H9 (cell line): Measurements from ENCODE around the gene ZNF681. TPM values are rescaled to one million over a fixed set of nuclear protein-coding genes. Genes with fewer than 3 reads are reported as not detected.
A peak's percentile ranks its signal among the peaks of the same experiment; 100 is the strongest.

Experiments
- DNase-seq: peaks from one replicate; pipeline ENCODE4 v3.0.0-alpha.2; 2017
- H2AFZ ChIP-seq: one replicate; pipeline ENCODE4 v1.6.1; 2013; ENCODE audit warnings: mild to moderate bottlenecking, low read length, control low read depth, moderate library complexity
- H2AK5ac ChIP-seq: 2 replicates; pipeline ENCODE4 v1.6.1; 2013; ENCODE audit warnings: low read length, control low read depth, mixed read lengths; ENCODE audit not compliant: insufficient read length
- H2BK120ac ChIP-seq: one replicate; pipeline ENCODE4 v1.6.1; 2013; ENCODE audit warnings: low read depth, mild to moderate bottlenecking, low read length, control low read depth, inconsistent platforms; ENCODE audit not compliant: poor library complexity, severe bottlenecking
- H2BK12ac ChIP-seq: 2 replicates; pipeline ENCODE4 v1.6.1; 2013; ENCODE audit warnings: low read length, control low read depth, mixed read lengths, low read depth; ENCODE audit not compliant: insufficient read length
- H2BK15ac ChIP-seq: 2 replicates; pipeline ENCODE4 v1.6.1; 2013; ENCODE audit warnings: low read depth, low read length, control low read depth
- H2BK20ac ChIP-seq: one replicate; pipeline ENCODE4 v1.6.1; 2013; ENCODE audit warnings: low read depth, mild to moderate bottlenecking, low read length, control low read depth, inconsistent platforms; ENCODE audit not compliant: poor library complexity, severe bottlenecking
- H2BK5ac ChIP-seq: 2 replicates; pipeline ENCODE4 v1.6.1; 2013; ENCODE audit warnings: low read length, control low read depth, mixed read lengths; ENCODE audit not compliant: insufficient read length
- H3K14ac ChIP-seq: 2 replicates; pipeline ENCODE4 v1.6.1; 2013; ENCODE audit warnings: low read length, control low read depth; ENCODE audit not compliant: insufficient read depth
- H3K18ac ChIP-seq: 2 replicates; pipeline ENCODE4 v1.6.1; 2013; ENCODE audit warnings: low read depth, mild to moderate bottlenecking, mixed read lengths, low read length, control low read depth; ENCODE audit not compliant: insufficient read length
- H3K23ac ChIP-seq: 2 replicates; pipeline ENCODE4 v1.6.1; 2013; ENCODE audit warnings: low read length, control low read depth, mixed read lengths, low read depth; ENCODE audit not compliant: insufficient read length
- H3K23me2 ChIP-seq: 2 replicates; pipeline ENCODE4 v1.6.1; 2013; ENCODE audit warnings: low read depth, mild to moderate bottlenecking, mixed read lengths, low read length, control low read depth; ENCODE audit not compliant: insufficient read length, poor library complexity, severe bottlenecking
- H3K27ac ChIP-seq: 2 replicates; pipeline ENCODE4 v1.5.1; 2013; ENCODE audit warnings: low read length, control low read depth, mixed read lengths, low read depth; ENCODE audit not compliant: insufficient read length
- H3K27me3 ChIP-seq: 2 replicates; pipeline ENCODE4 v1.6.1; 2013; ENCODE audit warnings: low read length, control low read depth, inconsistent platforms; ENCODE audit not compliant: insufficient read depth
- H3K4ac ChIP-seq: 2 replicates; pipeline ENCODE4 v1.6.1; 2013; ENCODE audit warnings: low read depth, mild to moderate bottlenecking, control low read depth, inconsistent platforms, low read length, moderate library complexity
- H3K4me1 ChIP-seq: 2 replicates; pipeline ENCODE4 v1.6.1; 2013; ENCODE audit warnings: low read length, control low read depth, inconsistent platforms; ENCODE audit not compliant: insufficient read depth
- H3K4me2 ChIP-seq: 2 replicates; pipeline ENCODE4 v1.6.1; 2013; ENCODE audit warnings: low read length, control low read depth, mixed read lengths; ENCODE audit not compliant: insufficient read length, insufficient read depth
- H3K56ac ChIP-seq: 2 replicates; pipeline ENCODE4 v1.6.1; 2013; ENCODE audit warnings: low read depth, mild to moderate bottlenecking, mixed read lengths, low read length, control low read depth; ENCODE audit not compliant: insufficient read length
- H3K79me1 ChIP-seq: 2 replicates; pipeline ENCODE4 v1.6.1; 2013; ENCODE audit warnings: low read depth, mild to moderate bottlenecking, moderate library complexity, low read length, control low read depth, inconsistent platforms; ENCODE audit not compliant: insufficient read depth, poor library complexity, severe bottlenecking
- H3K79me2 ChIP-seq: 2 replicates; pipeline ENCODE4 v1.6.1; 2013; ENCODE audit warnings: low read length, control low read depth, inconsistent platforms; ENCODE audit not compliant: insufficient read depth
- H3K9ac ChIP-seq: 2 replicates; pipeline ENCODE4 v1.6.1; 2013; ENCODE audit warnings: low read length, control low read depth, mixed read lengths; ENCODE audit not compliant: insufficient read length; ENCODE audit errors: extremely low read depth
- H3K9me3 ChIP-seq: one replicate; pipeline ENCODE4 v1.6.1; 2013; ENCODE audit warnings: low read depth, low read length, inconsistent platforms; ENCODE audit not compliant: control insufficient read depth
- H3T11ph ChIP-seq: one replicate; pipeline ENCODE4 v1.6.1; 2013; ENCODE audit warnings: mild to moderate bottlenecking, low read length, control low read depth, inconsistent platforms
- H4K20me1 ChIP-seq: one replicate; pipeline ENCODE4 v1.6.1; 2013; ENCODE audit not compliant: control insufficient read depth, insufficient read length, insufficient read depth
- H4K5ac ChIP-seq: 2 replicates; pipeline ENCODE4 v1.6.1; 2013; ENCODE audit warnings: low read depth, mild to moderate bottlenecking, mixed read lengths, low read length, control low read depth; ENCODE audit not compliant: insufficient read length
- H4K8ac ChIP-seq: replicated peaks from 2 replicates; pipeline ENCODE4 v1.6.1; 2013; ENCODE audit warnings: low read length, control low read depth, mixed read lengths, low read depth; ENCODE audit not compliant: insufficient read length
- H4K91ac ChIP-seq: 2 replicates; pipeline ENCODE4 v1.6.1; 2013; ENCODE audit warnings: low read depth, mild to moderate bottlenecking, moderate library complexity, mixed read lengths, low read length, control low read depth; ENCODE audit not compliant: insufficient read length
- H3K27ac Mint-ChIP-seq, 3 experiments: 2 replicates in 2 of 3; 3 replicates in 1 of 3; pipeline ENCODE4 v1.8.0; 2020 to 2021; ENCODE audit warnings: mixed read lengths in 3 of 3, mild to moderate bottlenecking in 1 of 3, moderate library complexity in 1 of 3
- H3K27me3 Mint-ChIP-seq: 2 replicates; pipeline ENCODE4 v1.8.0; 2021; ENCODE audit warnings: low read depth, mild to moderate bottlenecking, moderate library complexity, mixed read lengths
- H3K36me3 Mint-ChIP-seq, 3 experiments: 2 replicates in 2 of 3; 3 replicates in 1 of 3; pipeline ENCODE4 v1.8.0; 2020 to 2021; ENCODE audit warnings: low read depth in 3 of 3, mixed read lengths in 3 of 3; ENCODE audit not compliant: insufficient read depth in 1 of 3
- H3K4me1 Mint-ChIP-seq, 2 experiments: 2 replicates each; pipeline ENCODE4 v1.8.0; 2020; ENCODE audit warnings: mixed read lengths in 2 of 2
- H3K4me3 Mint-ChIP-seq, 2 experiments: 2 replicates in 1 of 2; 3 replicates in 1 of 2; pipeline ENCODE4 v1.8.0; 2020 to 2021; ENCODE audit warnings: mild to moderate bottlenecking in 2 of 2, mixed read lengths in 2 of 2, moderate library complexity in 1 of 2
- H3K9me3 Mint-ChIP-seq, 2 experiments: 2 replicates in 1 of 2; 3 replicates in 1 of 2; pipeline ENCODE4 v1.8.0; 2020; ENCODE audit warnings: mild to moderate bottlenecking in 2 of 2, mixed read lengths in 2 of 2, moderate library complexity in 1 of 2
- total RNA-seq: library from RNA; stranded (reverse); gene quantifications from 2 replicates; pipeline ENCODE4 v1.2.1, GENCODE V29; 2021
- TF ChIP-seq, protein P1 (sequence below): fragments of 200-600 bp; sonication (generic); conservative IDR thresholded peaks from 3 replicates; pipeline ENCODE4 v1.8.0; 2021; ENCODE audit warnings: antibody characterized with exemption, mild to moderate bottlenecking

The ZNF681 gene
- total RNA-seq, 1 experiment from 2014 or later = 10.4 TPM

DNA sequence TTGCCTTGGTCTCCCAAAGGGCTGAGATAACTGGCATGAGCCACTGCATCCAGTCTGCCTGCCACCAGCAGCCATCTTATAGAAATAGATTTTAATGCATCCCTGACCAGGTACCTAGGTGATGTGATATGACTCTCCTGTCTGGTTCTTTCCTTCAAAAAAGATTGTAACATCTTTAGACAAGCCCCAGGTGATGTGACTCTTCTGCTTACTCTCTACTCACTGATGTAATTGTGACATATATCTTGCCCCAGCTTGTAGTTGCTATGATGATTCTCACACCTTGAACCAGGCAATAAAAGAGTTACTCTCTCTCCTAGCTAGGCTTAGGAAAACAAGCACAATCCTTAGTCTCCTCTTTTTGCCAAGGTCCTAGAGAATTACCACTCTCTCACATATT lies 30.6 kb upstream of the ZNF681 start:
- Histone ChIP-seq H4K20me1 (no peaks in the 10 kb centered on the region), H3K23me2 (no peaks in the 10 kb centered on the region), H3K18ac (no peak overlapping the region), H3K4me2 (no peak overlapping the region), H3K79me1 (peaks cover 8% of the 10 kb centered on the region), H3K79me2 (peaks cover 16% of the 10 kb centered on the region; the same call in 1 of the 2 replicates), H3K56ac (no peak overlapping the region), H3K9me3 (no peaks in the 10 kb centered on the region), H3T11ph (no peak overlapping the region), H3K9ac (no peak overlapping the region), H3K27me3 (no peaks in the 10 kb centered on the region), H3K4ac (no peak overlapping the region), H2AK5ac (no peak overlapping the region), H3K14ac (no peak overlapping the region), H4K8ac (no peak overlapping the region), H3K4me1 (no peaks in the 10 kb centered on the region), H4K91ac (no peak overlapping the region), H2AFZ (no peak overlapping the region), H4K5ac (no peak overlapping the region), H2BK15ac (no peak overlapping the region), H2BK5ac (no peak overlapping the region), H2BK12ac (no peak overlapping the region), H2BK120ac (no peak overlapping the region), H2BK20ac (no peak overlapping the region), H3K27ac (no peak overlapping the region), H3K23ac (no peak overlapping the region)
- H3K27ac Mint-ChIP-seq = peak overlapping the region in 1 of 3 experiments; percentile 50; a peak in 1 of 7 replicates
- no peak for DNase-seq
- no peak overlapping the region for H3K4me3 Mint-ChIP-seq
- TF ChIP-seq, protein P1, sequence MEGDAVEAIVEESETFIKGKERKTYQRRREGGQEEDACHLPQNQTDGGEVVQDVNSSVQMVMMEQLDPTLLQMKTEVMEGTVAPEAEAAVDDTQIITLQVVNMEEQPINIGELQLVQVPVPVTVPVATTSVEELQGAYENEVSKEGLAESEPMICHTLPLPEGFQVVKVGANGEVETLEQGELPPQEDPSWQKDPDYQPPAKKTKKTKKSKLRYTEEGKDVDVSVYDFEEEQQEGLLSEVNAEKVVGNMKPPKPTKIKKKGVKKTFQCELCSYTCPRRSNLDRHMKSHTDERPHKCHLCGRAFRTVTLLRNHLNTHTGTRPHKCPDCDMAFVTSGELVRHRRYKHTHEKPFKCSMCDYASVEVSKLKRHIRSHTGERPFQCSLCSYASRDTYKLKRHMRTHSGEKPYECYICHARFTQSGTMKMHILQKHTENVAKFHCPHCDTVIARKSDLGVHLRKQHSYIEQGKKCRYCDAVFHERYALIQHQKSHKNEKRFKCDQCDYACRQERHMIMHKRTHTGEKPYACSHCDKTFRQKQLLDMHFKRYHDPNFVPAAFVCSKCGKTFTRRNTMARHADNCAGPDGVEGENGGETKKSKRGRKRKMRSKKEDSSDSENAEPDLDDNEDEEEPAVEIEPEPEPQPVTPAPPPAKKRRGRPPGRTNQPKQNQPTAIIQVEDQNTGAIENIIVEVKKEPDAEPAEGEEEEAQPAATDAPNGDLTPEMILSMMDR = no peak
- peaks cover 0 to 6% of the 10 kb centered on the region in 2 experiments; a peak in 1 of 5 replicates for H3K9me3 Mint-ChIP-seq
- H3K27me3 Mint-ChIP-seq = no peaks in the 10 kb centered on the region
- peaks cover 48 to 56% (median 54%) of the 10 kb centered on the region in 3 experiments for H3K36me3 Mint-ChIP-seq
- peaks cover 3 to 4% of the 10 kb centered on the region in 2 experiments for H3K4me1 Mint-ChIP-seq
